Measurements from ENCODE around the gene WDR46. TPM values are rescaled to one million over a fixed set of nuclear protein-coding genes. Genes with fewer than 3 reads are reported as not detected.

WDR46 gene
- total and polyA plus RNA-seq, 2 experiments from 2014 or later = 71.4 to 104 TPM

DNA sequence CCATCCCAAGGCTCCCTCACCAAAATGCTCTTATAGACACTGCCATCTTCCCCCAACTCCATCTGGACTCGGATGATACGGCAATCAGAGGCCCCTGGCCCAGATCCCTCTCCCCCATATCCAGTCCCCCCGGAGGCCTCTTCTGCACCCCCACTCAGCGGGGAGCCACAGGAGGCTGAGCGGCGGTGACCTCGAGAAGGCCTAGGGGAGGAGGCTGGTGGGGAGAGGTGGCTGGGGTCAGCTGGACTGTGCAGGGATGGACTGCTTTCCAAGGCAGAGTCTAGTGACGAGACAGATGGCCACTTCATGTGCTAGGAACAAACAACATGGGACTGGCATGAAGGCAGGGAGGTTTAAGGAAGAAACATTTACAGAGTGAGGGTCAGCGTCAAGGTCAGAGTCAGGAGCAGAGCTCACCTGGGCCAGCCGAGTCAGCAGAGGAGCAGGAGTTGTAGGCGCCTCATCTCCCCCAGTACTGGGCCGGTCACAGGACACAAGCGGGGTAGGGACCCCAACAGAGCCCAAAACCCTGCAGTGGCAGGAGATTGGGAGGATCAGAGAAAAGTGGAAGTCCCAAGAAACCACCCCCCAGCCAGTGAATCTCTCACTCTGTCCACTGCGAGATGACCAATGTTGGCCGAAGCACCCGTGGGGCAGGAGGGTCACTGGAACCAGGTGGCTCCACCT is 4.1 kb upstream of the WDR46 start (continued):
- no peak for TF ChIP-seq REST (IDR thresholded peaks at IDR 0.05; ENCODE audit: unreplicated experiment)
- TF ChIP-seq ZNF331 (CRISPR knock-in tag; IDR thresholded peaks at IDR 0.05; ENCODE audit: low read depth) = no peak
- TF ChIP-seq, protein P1, sequence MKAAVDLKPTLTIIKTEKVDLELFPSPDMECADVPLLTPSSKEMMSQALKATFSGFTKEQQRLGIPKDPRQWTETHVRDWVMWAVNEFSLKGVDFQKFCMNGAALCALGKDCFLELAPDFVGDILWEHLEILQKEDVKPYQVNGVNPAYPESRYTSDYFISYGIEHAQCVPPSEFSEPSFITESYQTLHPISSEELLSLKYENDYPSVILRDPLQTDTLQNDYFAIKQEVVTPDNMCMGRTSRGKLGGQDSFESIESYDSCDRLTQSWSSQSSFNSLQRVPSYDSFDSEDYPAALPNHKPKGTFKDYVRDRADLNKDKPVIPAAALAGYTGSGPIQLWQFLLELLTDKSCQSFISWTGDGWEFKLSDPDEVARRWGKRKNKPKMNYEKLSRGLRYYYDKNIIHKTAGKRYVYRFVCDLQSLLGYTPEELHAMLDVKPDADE (IDR thresholded peaks at IDR 0.05) = no peak

DNA sequence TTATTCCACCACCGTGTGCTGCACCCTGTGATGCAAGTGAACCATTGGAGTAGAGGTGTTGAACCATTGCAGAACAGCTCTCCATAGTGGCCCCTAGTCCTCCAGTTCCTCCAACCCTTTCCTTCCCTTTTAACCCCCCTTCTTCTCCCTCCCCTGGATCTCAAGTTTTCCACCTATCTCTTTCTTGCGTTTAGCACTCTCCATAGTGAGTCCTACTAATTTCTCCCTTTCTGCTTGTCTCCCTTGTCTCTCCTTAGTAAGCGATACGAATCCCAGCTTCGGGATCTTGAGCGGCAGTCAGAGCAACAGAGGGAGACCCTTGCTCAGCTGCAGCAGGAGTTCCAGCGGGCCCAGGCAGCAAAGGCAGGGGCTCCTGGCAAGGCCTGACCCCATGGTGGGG is 1.4 kb upstream of the WDR46 start:
- Histone ChIP-seq H3F3A (replicated peaks; ENCODE audit: low read depth) (0 out of 2 replicates have a peak, but pooled peaks cover 9% of the 10 kb centered on the region), H3K4me1 (ENCODE audit: insufficient read depth) (peaks cover 13% of the 10 kb centered on the region), H3K4me3 (peak overlapping the region; percentile 68), H4K20me1 (replicated peaks; ENCODE audit: insufficient read depth) (peaks cover 8% of the 10 kb centered on the region), H3K9me2 (ENCODE audit: insufficient read depth) (no peaks in the 10 kb centered on the region), H3K4me2 (peak overlapping the region; percentile 97), H3K79me2 (replicated peaks; ENCODE audit: insufficient read depth) (peaks cover 32% of the 10 kb centered on the region), H3K27me3 (ENCODE audit: insufficient read depth) (no peaks in the 10 kb centered on the region), H3K27ac (ENCODE audit: low read depth) (no peak overlapping the region), H2AFZ (no peak overlapping the region), H3K36me3 (ENCODE audit: insufficient read depth) (peaks cover 18% of the 10 kb centered on the region)
- DNase-seq (ENCODE audit: low spot score) (no peak), ATAC-seq (no peak)
- peaks cover 17% of the 10 kb centered on the region for H3K4me1 Mint-ChIP-seq
- no peak for TF ChIP-seq EZH2 (IDR thresholded peaks at IDR 0.05; ENCODE audit: low read depth, unreplicated experiment)
- peak overlapping the region; percentile 96 for H3K4me3 Mint-ChIP-seq
- peak overlapping the region; percentile 79 for H3K27ac Mint-ChIP-seq
- H3K9me3 Mint-ChIP-seq = no peaks in the 10 kb centered on the region
- peaks cover 2% of the 10 kb centered on the region for H3K27me3 Mint-ChIP-seq (ENCODE audit: insufficient read depth, low read depth, poor library complexity)
- H3K36me3 Mint-ChIP-seq (ENCODE audit: low read depth) = peaks cover 52% of the 10 kb centered on the region

GRCh38 chr6:33289784-33290315 is 811 bp upstream of the WDR46 start:
- Mint-ChIP-seq H3K4me1 (peaks cover 16% of the 10 kb centered on the region), H3K4me3 (peak overlapping the region; percentile 96), H3K9me3 (no peaks in the 10 kb centered on the region), H3K36me3 (ENCODE audit: low read depth) (peaks cover 56% of the 10 kb centered on the region), H3K27me3 (ENCODE audit: insufficient read depth, low read depth, poor library complexity) (peaks cover 2% of the 10 kb centered on the region), H3K27ac (peak overlapping the region; percentile 90)
- Histone ChIP-seq H3K4me3 (peak overlapping the region; percentile 68), H3K79me2 (replicated peaks; ENCODE audit: insufficient read depth) (peaks cover 33% of the 10 kb centered on the region), H3K27me3 (ENCODE audit: insufficient read depth) (no peaks in the 10 kb centered on the region), H4K20me1 (replicated peaks; ENCODE audit: insufficient read depth) (peaks cover 11% of the 10 kb centered on the region), H3F3A (replicated peaks; ENCODE audit: low read depth) (0 out of 2 replicates have a peak, but pooled peaks cover 9% of the 10 kb centered on the region), H3K36me3 (ENCODE audit: insufficient read depth) (peaks cover 20% of the 10 kb centered on the region), H3K4me2 (peak overlapping the region; percentile 97), H3K27ac (ENCODE audit: low read depth) (no peak overlapping the region), H3K4me1 (ENCODE audit: insufficient read depth) (peaks cover 13% of the 10 kb centered on the region), H3K9me2 (ENCODE audit: insufficient read depth) (no peaks in the 10 kb centered on the region), H2AFZ (no peak overlapping the region)
- DNase-seq (ENCODE audit: low spot score) (no peak), ATAC-seq (peak; percentile 23)
- TF ChIP-seq REST (IDR thresholded peaks at IDR 0.05; ENCODE audit: unreplicated experiment) (no peak), EZH2phosphoT487 (IDR thresholded peaks at IDR 0.05; ENCODE audit: unreplicated experiment) (no peak), ZNF331 (CRISPR knock-in tag; IDR thresholded peaks at IDR 0.05; ENCODE audit: low read depth) (no peak), POLR2AphosphoS5 (IDR thresholded peaks at IDR 0.05; ENCODE audit: low read depth) (no peak), ZNF114 (CRISPR knock-in tag; IDR thresholded peaks at IDR 0.05) (no peak), JUNB (IDR thresholded peaks at IDR 0.05; ENCODE audit: unreplicated experiment) (no peak)
- TF ChIP-seq, protein P1 (IDR thresholded peaks at IDR 0.05) = no peak
